GM12801 (cell line): ENCODE measurements around the gene WNT7A.

Experiments
- TF ChIP-seq, protein P1 (sequence below): IDR thresholded peaks from one replicate; pipeline ENCODE4 v1.5.1; 2011; ENCODE audit warnings: control low read depth; ENCODE audit not compliant: insufficient read length; ENCODE audit errors: extremely low read depth

WNT7A gene

DNA sequence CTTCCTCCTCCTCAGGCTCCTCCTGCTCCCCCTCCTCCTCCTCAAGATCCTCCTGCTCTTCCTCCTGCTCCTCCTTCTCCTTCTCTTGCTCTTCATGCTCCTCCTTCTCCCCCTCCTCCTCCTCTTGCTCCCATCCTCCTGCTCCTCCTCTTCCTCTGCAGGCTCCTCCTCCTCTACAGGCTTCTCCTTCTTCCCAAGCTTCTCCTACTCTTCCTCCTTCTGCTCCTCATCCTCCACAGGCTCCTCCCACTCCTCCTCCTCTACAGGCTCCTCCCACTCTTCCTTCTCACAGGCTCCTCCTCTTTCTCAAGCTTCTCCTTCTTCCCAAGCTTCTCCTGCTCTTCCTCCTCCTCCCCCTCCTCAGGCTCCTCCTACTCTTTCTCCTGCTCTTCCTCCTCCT is 47.7 kb downstream of the WNT7A start:
- TF ChIP-seq, protein P1, sequence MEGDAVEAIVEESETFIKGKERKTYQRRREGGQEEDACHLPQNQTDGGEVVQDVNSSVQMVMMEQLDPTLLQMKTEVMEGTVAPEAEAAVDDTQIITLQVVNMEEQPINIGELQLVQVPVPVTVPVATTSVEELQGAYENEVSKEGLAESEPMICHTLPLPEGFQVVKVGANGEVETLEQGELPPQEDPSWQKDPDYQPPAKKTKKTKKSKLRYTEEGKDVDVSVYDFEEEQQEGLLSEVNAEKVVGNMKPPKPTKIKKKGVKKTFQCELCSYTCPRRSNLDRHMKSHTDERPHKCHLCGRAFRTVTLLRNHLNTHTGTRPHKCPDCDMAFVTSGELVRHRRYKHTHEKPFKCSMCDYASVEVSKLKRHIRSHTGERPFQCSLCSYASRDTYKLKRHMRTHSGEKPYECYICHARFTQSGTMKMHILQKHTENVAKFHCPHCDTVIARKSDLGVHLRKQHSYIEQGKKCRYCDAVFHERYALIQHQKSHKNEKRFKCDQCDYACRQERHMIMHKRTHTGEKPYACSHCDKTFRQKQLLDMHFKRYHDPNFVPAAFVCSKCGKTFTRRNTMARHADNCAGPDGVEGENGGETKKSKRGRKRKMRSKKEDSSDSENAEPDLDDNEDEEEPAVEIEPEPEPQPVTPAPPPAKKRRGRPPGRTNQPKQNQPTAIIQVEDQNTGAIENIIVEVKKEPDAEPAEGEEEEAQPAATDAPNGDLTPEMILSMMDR = no peak

GRCh38 chr3:13831386-13831996 is 48.4 kb downstream of the WNT7A start:
- TF ChIP-seq, protein P1 = no peak

- TF ChIP-seq, protein P1 = no peak
Observed at GRCh38 chr3:13829311-13829710, 50.6 kb downstream of the WNT7A start.

GRCh38 chr3:13828501-13829265 is 51.2 kb downstream of the WNT7A start:
- TF ChIP-seq, protein P1 = no peak

DNA sequence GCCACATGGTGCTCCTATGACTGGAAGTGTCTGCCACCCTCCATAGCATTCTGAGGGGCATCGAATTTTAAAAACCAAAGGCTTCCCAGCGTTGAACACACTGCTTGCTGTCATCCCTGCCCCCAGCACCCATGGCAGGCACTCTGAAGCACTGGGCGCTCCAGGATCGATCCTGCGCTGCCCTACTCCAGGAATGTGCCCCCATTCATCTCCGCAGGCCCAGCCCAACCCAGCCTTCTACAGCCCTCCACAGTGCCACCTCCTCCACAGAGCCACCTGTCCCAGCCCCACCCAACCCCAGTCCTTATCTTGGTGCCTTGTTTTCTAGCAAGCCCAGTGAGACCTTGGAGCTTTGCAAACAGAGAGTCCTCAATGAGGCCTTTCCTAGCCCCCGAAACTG is 52.2 kb downstream of the WNT7A start:
- TF ChIP-seq, protein P1 = no peak

DNA sequence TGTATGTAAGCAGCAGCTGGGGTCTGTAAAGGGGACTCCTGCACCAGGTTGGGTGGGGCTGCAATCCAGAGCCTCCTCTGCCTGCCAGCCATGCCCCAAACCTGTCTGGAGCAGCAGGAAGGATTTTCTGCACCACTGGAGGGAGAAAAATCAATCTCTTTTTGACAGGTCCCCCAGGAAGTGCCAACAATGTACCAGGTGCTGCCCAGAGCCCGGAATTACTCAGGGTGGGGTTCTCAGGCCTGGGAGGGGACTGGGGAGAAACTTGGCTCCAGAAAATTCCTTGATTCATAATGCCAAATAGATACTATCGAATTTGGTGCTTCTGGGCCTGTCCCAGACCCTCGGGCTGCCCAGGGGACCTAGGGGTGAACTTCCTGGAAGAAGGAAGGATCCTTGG is 52.6 kb downstream of the WNT7A start:
- TF ChIP-seq, protein P1 = no peak

DNA sequence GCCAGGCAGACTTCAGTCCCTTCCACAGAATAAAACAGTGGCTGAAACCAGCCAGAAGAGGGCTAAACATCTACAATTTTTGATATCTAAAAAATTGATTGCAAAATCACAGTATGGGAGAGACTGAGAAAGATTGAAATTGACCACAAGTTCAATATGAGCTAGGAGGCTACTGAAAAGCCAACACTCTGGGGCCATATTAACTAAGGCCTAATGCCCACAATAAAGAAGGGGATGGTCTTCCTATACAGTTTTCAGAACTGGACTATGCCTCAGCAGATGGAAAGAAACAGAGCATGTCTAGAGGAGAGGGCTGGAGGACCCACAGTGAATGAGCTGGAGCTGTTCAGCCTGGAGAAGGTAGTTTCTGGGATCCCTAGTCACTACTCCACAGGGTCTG is 53.2 kb downstream of the WNT7A start:
- TF ChIP-seq, protein P1 = no peak
